Mesenchymal stem cell (in vitro differentiated cells and primary cell): ENCODE measurements around the gene CSTA.
A peak's percentile ranks its signal among the peaks of the same experiment; 100 is the strongest.

Experiments
- DNase-seq: peaks from one replicate; pipeline ENCODE4 v3.0.0-alpha.2; 2013
- H2AFZ ChIP-seq: one replicate; pipeline ENCODE4 v1.6.1; 2013; ENCODE audit warnings: low read depth, mild to moderate bottlenecking, control low read depth, inconsistent platforms, low read length, moderate library complexity
- H2AK5ac ChIP-seq: 2 replicates; pipeline ENCODE4 v1.6.1; 2013; ENCODE audit warnings: low read length, moderate library complexity, mild to moderate bottlenecking, inconsistent platforms; ENCODE audit not compliant: severe bottlenecking
- H2BK120ac ChIP-seq: one replicate; pipeline ENCODE4 v1.6.1; 2013; ENCODE audit warnings: low read depth, mild to moderate bottlenecking, inconsistent platforms, low read length, moderate library complexity
- H2BK12ac ChIP-seq, 2 experiments: one replicate each; pipeline ENCODE4 v1.6.1; 2013; ENCODE audit warnings: inconsistent platforms in 2 of 2, low read length in 2 of 2, mild to moderate bottlenecking in 2 of 2, moderate library complexity in 2 of 2, control low read depth in 1 of 2
- H2BK15ac ChIP-seq: one replicate; pipeline ENCODE4 v1.6.1; 2013; ENCODE audit warnings: mild to moderate bottlenecking, low read depth, inconsistent platforms; ENCODE audit not compliant: poor library complexity, severe bottlenecking
- H2BK5ac ChIP-seq: 2 replicates; pipeline ENCODE4 v1.6.1; 2013; ENCODE audit warnings: low read depth, mild to moderate bottlenecking, low read length, control low read depth, inconsistent platforms; ENCODE audit not compliant: poor library complexity, severe bottlenecking
- H3K14ac ChIP-seq, 2 experiments: one replicate each; pipeline ENCODE4 v1.6.1; 2013; ENCODE audit warnings: inconsistent platforms in 2 of 2, low read length in 2 of 2, control low read depth in 1 of 2, mild to moderate bottlenecking in 1 of 2, moderate library complexity in 1 of 2
- H3K18ac ChIP-seq, 2 experiments: one replicate each; pipeline ENCODE4 v1.6.1; 2013; ENCODE audit warnings: inconsistent platforms in 2 of 2, low read length in 2 of 2, control low read depth in 1 of 2, low read depth in 1 of 2, mild to moderate bottlenecking in 1 of 2
- H3K23ac ChIP-seq, 2 experiments: one replicate each; pipeline ENCODE4 v1.6.1; 2013; ENCODE audit warnings: inconsistent platforms in 2 of 2, low read length in 2 of 2, mild to moderate bottlenecking in 2 of 2, moderate library complexity in 2 of 2, control low read depth in 1 of 2
- H3K27ac ChIP-seq: 2 replicates; pipeline ENCODE4 v1.5.1; 2013; ENCODE audit warnings: mild to moderate bottlenecking, moderate library complexity, low read length, control low read depth, inconsistent platforms; ENCODE audit not compliant: poor library complexity, severe bottlenecking
- H3K27me3 ChIP-seq, 2 experiments: 2 replicates each; pipeline versions ENCODE4 v1.6.1 to v1.7.0; 2013; ENCODE audit warnings: low read length in 2 of 2, mild to moderate bottlenecking in 2 of 2, moderate library complexity in 2 of 2, control low read depth in 1 of 2, inconsistent platforms in 1 of 2; ENCODE audit not compliant: control insufficient read depth in 1 of 2, insufficient read depth in 1 of 2
- H3K36me3 ChIP-seq, 2 experiments: 2 replicates each; pipeline versions ENCODE4 v1.6.1 to v1.7.0; 2013; ENCODE audit warnings: low read length in 2 of 2, control low read depth in 1 of 2, inconsistent platforms in 1 of 2, low read depth in 1 of 2, mild to moderate bottlenecking in 1 of 2; ENCODE audit not compliant: insufficient read depth in 2 of 2, control insufficient read depth in 1 of 2
- H3K4ac ChIP-seq, 2 experiments: one replicate each; pipeline ENCODE4 v1.6.1; 2013; ENCODE audit warnings: inconsistent platforms in 2 of 2, low read length in 2 of 2, mild to moderate bottlenecking in 2 of 2, moderate library complexity in 2 of 2, control low read depth in 1 of 2, low read depth in 1 of 2
- H3K4me1 ChIP-seq: 2 replicates; pipeline ENCODE4 v1.6.1; 2013; ENCODE audit warnings: low read depth, low read length, control low read depth; ENCODE audit not compliant: control insufficient read depth, insufficient read depth
- H3K4me2 ChIP-seq: 2 replicates; pipeline ENCODE4 v1.6.1; 2013; ENCODE audit warnings: low read length, mild to moderate bottlenecking, inconsistent platforms; ENCODE audit not compliant: poor library complexity, severe bottlenecking
- H3K4me3 ChIP-seq, 2 experiments: 2 replicates each; pipeline versions ENCODE4 v1.5.1 to v1.7.0; 2013; ENCODE audit warnings: low read length in 2 of 2, mild to moderate bottlenecking in 2 of 2, control low read depth in 1 of 2, low read depth in 1 of 2; ENCODE audit not compliant: insufficient read depth in 1 of 2
- H3K79me1 ChIP-seq: replicated peaks from 2 replicates; pipeline ENCODE4 v1.6.1; 2013; ENCODE audit warnings: mild to moderate bottlenecking, control low read depth, low read length, inconsistent platforms; ENCODE audit not compliant: poor library complexity, severe bottlenecking
- H3K9ac ChIP-seq: 2 replicates; pipeline ENCODE4 v1.7.0; 2013; ENCODE audit warnings: mild to moderate bottlenecking, low read length, moderate library complexity
- H3K9me3 ChIP-seq: 2 replicates; pipeline ENCODE4 v1.7.0; 2013; ENCODE audit warnings: mild to moderate bottlenecking, low read length; ENCODE audit not compliant: control insufficient read depth
- H4K8ac ChIP-seq: one replicate; pipeline ENCODE4 v1.6.1; 2013; ENCODE audit warnings: inconsistent platforms, mild to moderate bottlenecking, low read length, moderate library complexity
- H4K91ac ChIP-seq: one replicate; pipeline ENCODE4 v1.6.1; 2013; ENCODE audit warnings: mild to moderate bottlenecking, low read length, inconsistent platforms
- WGBS: methylation state at CpG from one replicate; pipeline ENCODE4 v1.1.7; 2013; ENCODE audit warnings: mixed read lengths; 5-methylcytosine and 5-hydroxymethylcytosine counted together

CSTA gene

DNA sequence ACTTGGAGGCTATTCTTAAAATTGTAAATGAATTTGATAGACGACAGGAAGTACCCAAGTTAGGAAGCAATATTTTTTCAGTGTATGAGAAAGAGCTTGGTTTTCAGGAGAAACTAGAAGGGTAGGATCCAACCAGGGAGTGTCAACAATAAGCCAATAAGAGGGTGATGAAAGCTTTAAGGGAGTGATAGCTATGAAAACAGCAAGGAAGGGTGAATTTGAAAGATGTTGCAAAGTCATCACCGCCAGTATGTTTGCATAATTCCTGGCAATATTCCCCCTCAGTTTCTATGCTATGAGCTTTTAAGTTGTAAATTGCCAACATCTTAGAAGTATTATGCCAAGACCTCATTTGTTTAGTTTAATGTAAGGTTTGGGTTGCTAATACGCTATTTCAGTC, 11.8 kb upstream of the CSTA start:
- no peak overlapping the region for H3K27ac ChIP-seq
- no peak overlapping the region for H4K8ac ChIP-seq
- no peak overlapping the region for H3K4me2 ChIP-seq
- no peak overlapping the region for H2BK12ac ChIP-seq
- H2BK5ac ChIP-seq = no peak overlapping the region
- H3K23ac ChIP-seq = no peak overlapping the region
- no peaks in the 10 kb centered on the region for H3K4me1 ChIP-seq
- H3K9me3 ChIP-seq = no peaks in the 10 kb centered on the region
- H3K14ac ChIP-seq = no peak overlapping the region
- no peaks in the 10 kb centered on the region for H3K79me1 ChIP-seq
- H2AFZ ChIP-seq = no peak overlapping the region
- no peak overlapping the region for H3K9ac ChIP-seq
- no peak overlapping the region for H2BK120ac ChIP-seq
- no peak overlapping the region for H2AK5ac ChIP-seq
- H2BK15ac ChIP-seq = no peak overlapping the region
- DNase-seq = no peak
- H4K91ac ChIP-seq = no peak overlapping the region
- H3K4ac ChIP-seq = no peak overlapping the region
- H3K36me3 ChIP-seq = no peaks in the 10 kb centered on the region
- no peak overlapping the region for H3K4me3 ChIP-seq
- 98% methylated on average over 2 of the region's 3 CpGs for WGBS
- no peak overlapping the region for H3K18ac ChIP-seq
- H3K27me3 ChIP-seq = peaks cover 0 to 8% of the 10 kb centered on the region in 2 experiments

DNA sequence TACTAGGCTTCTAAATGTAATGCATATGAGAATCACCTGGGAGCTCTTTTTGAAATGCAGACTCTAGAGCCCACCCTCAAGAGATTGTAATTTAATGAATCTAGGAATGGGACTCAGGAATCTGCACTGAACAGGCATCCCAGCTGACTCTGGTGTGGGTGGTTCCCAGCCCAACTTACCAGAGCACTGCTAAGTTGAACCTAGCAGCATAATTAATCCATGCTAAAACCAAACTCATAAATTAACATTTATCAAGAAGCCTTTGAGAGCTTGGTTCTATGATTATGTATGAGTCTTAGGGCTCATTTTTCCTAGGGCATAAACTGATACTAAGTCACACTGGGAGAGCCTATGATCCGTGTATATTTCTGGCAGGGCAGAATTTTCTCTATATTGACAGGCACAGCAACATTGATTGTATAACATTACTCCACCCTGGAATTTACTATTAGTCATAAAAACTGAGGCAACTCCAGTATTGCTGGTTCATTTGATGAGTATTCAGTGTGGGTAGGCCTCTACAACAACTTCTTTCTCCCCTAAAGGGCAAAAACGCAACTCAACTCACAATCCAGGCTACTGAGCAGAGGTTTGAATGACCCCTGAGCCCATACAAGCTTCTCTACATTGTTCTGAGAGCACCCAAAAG, 10.7 kb upstream of the CSTA start:
- Histone ChIP-seq H2BK12ac (no peak overlapping the region), H3K14ac (no peak overlapping the region), H4K91ac (no peak overlapping the region), H3K23ac (no peak overlapping the region), H3K36me3 (no peaks in the 10 kb centered on the region), H3K4me3 (no peak overlapping the region), H3K27ac (no peak overlapping the region), H3K4ac (no peak overlapping the region), H2BK15ac (no peak overlapping the region), H3K4me2 (no peak overlapping the region), H4K8ac (no peak overlapping the region), H3K27me3 (peaks cover 0 to 8% of the 10 kb centered on the region in 2 experiments), H3K9ac (peak overlapping the region; percentile 22), H3K4me1 (no peaks in the 10 kb centered on the region), H2BK5ac (no peak overlapping the region), H3K18ac (no peak overlapping the region), H3K9me3 (no peaks in the 10 kb centered on the region), H3K79me1 (no peaks in the 10 kb centered on the region), H2AFZ (no peak overlapping the region), H2AK5ac (no peak overlapping the region), H2BK120ac (no peak overlapping the region)
- DNase-seq = no peak
- 46% methylated on average over 2 of the region's 2 CpGs for WGBS

DNA sequence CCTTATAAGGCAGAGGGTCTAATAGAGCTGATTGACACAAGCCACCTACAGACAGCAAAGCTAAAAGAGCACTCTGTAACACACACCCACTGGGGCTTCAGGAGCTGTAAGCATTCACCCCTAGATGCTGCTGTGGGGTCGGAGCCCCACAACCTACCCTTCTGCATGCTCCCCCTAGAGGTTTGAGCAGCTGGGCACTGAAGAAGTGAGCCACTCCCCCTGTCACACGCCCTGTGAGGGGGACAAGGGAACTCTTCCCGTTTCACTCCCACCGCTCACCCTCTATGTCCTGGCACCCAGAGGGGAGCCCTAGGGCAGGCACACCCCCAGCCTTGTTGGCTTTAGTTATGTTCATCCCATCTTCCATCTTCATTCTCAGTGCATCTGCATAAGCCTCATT, 9.4 kb upstream of the CSTA start:
- WGBS = 44% methylated on average over 4 of the region's 4 CpGs
- Histone ChIP-seq H4K8ac (no peak overlapping the region), H3K4me2 (no peak overlapping the region), H3K79me1 (no peaks in the 10 kb centered on the region), H3K4me1 (no peaks in the 10 kb centered on the region), H3K23ac (no peak overlapping the region), H2BK12ac (no peak overlapping the region), H3K27ac (no peak overlapping the region), H3K9me3 (no peaks in the 10 kb centered on the region), H3K36me3 (no peaks in the 10 kb centered on the region), H2BK5ac (no peak overlapping the region), H2AFZ (no peak overlapping the region), H3K4me3 (no peak overlapping the region), H3K14ac (peak overlapping the region in 1 of 2 experiments; percentile 46), H2BK120ac (no peak overlapping the region), H2BK15ac (no peak overlapping the region), H3K9ac (no peak overlapping the region), H4K91ac (no peak overlapping the region), H2AK5ac (no peak overlapping the region), H3K27me3 (peaks cover 0 to 8% of the 10 kb centered on the region in 2 experiments), H3K4ac (no peak overlapping the region), H3K18ac (no peak overlapping the region)
- DNase-seq = no peak

DNA sequence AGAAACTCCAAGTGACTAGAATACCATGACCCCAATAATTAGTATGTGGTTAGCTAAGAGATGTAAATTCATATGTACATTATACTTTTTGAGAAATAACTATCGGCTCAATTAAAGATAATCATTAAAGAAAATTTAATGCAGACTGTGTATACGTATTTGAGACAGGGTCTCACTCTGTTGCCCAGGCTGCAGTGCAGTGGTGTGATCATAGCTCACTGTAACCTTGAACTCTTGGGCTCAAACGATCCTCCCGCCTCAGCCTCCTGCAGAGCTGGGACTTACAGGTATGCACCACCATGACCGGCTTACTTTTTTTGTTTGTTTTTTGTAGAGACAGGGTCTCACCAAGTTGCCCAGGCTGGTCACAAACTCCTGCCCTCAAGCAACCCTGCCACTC, 8.7 kb upstream of the CSTA start:
- H3K27me3 ChIP-seq = peaks cover 0 to 8% of the 10 kb centered on the region in 2 experiments
- no peak overlapping the region for H2BK12ac ChIP-seq
- H3K18ac ChIP-seq = no peak overlapping the region
- WGBS = 68% methylated on average over 4 of the region's 5 CpGs
- no peaks in the 10 kb centered on the region for H3K36me3 ChIP-seq
- no peak overlapping the region for H2AK5ac ChIP-seq
- H3K4me3 ChIP-seq = no peak overlapping the region
- no peak overlapping the region for H4K91ac ChIP-seq
- no peak overlapping the region for H3K27ac ChIP-seq
- H3K4ac ChIP-seq = no peak overlapping the region
- H3K23ac ChIP-seq = no peak overlapping the region
- no peak overlapping the region for H2BK15ac ChIP-seq
- H4K8ac ChIP-seq = no peak overlapping the region
- no peak for DNase-seq
- H2BK5ac ChIP-seq = no peak overlapping the region
- H3K79me1 ChIP-seq = no peaks in the 10 kb centered on the region
- H3K4me2 ChIP-seq = no peak overlapping the region
- no peak overlapping the region for H3K14ac ChIP-seq
- no peak overlapping the region for H2AFZ ChIP-seq
- H2BK120ac ChIP-seq = no peak overlapping the region
- no peaks in the 10 kb centered on the region for H3K4me1 ChIP-seq
- no peak overlapping the region for H3K9ac ChIP-seq
- no peaks in the 10 kb centered on the region for H3K9me3 ChIP-seq
